ENCODE measurements around the gene EIF2AK3.

GRCh38 chr2:88574445-88574844, 52.8 kb downstream of the EIF2AK3 start:
- TF ChIP-seq, protein P1, sequence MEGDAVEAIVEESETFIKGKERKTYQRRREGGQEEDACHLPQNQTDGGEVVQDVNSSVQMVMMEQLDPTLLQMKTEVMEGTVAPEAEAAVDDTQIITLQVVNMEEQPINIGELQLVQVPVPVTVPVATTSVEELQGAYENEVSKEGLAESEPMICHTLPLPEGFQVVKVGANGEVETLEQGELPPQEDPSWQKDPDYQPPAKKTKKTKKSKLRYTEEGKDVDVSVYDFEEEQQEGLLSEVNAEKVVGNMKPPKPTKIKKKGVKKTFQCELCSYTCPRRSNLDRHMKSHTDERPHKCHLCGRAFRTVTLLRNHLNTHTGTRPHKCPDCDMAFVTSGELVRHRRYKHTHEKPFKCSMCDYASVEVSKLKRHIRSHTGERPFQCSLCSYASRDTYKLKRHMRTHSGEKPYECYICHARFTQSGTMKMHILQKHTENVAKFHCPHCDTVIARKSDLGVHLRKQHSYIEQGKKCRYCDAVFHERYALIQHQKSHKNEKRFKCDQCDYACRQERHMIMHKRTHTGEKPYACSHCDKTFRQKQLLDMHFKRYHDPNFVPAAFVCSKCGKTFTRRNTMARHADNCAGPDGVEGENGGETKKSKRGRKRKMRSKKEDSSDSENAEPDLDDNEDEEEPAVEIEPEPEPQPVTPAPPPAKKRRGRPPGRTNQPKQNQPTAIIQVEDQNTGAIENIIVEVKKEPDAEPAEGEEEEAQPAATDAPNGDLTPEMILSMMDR (IDR thresholded peaks at IDR 0.05), result no peak
- TF ChIP-seq EZH2 (IDR thresholded peaks at IDR 0.05; ENCODE audit: borderline replicate concordance, insufficient read depth, low read depth, low read length, poor library complexity, severe bottlenecking), result no peak
